ENCODE results near the gene GPR42. TPM values are rescaled to one million over a fixed set of nuclear protein-coding genes. Genes with fewer than 3 reads are reported as not detected.
A peak's percentile ranks its signal among the peaks of the same experiment; 100 is the strongest.

The GPR42 gene
- total RNA-seq, 1 donor from 2014 or later, result not detected

- Mint-ChIP-seq H3K4me3 (ENCODE audit: unreplicated experiment) (no peak within 1 kb of the TSS), H3K9me3 (ENCODE audit: low read depth) (no peaks in the 10 kb centered on the region), H3K4me1 (ENCODE audit: low read depth) (no peaks in the 10 kb centered on the region), H3K27ac (ENCODE audit: unreplicated experiment) (no peak within 1 kb of the TSS), H3K27me3 (ENCODE audit: low read depth) (peaks cover 49% of the 10 kb centered on the region), H3K36me3 (ENCODE audit: low read depth) (peaks cover 1% of the 10 kb centered on the region)
- DNase-seq (ENCODE audit: low spot score), result peak; percentile 28
- TF ChIP-seq CTCF (IDR thresholded peaks at IDR 0.05), result no peak
These were observed 23.5 kb upstream of the GPR42 start, which contains the start of gene FFAR1 for GRCh38 chr19:35347171-35347929. Gene FFAR1, plus strand, starts transcription at chr19:35347902. Its CDS starts 3,650 bp downstream, at chr19:35351552.

DNA sequence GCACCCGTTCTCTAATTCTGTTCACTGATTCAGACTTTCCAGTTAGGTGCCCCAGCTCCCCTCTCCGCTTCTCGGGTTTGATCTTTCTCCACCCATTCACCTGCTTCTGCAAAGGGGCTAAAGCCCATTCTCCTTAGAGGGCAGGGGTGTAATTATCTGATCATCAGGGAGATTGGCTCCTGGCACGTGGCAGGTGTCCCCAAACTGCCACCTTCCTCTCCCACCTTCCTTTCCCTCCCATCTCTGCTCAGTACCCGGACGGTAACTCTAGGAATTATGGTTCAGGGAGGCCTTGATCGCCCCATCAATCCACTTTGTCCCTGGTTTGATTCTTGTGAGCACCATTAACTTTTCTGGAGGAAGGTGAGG is 23.0 kb upstream of the GPR42 start:
- peaks cover 1% of the 10 kb centered on the region for H3K36me3 Mint-ChIP-seq (ENCODE audit: low read depth)
- no peak overlapping the region for H3K27ac Mint-ChIP-seq (ENCODE audit: unreplicated experiment)
- peak; percentile 6 for DNase-seq (ENCODE audit: low spot score)
- H3K27me3 Mint-ChIP-seq (ENCODE audit: low read depth), result peaks cover 50% of the 10 kb centered on the region
- no peaks in the 10 kb centered on the region for H3K9me3 Mint-ChIP-seq (ENCODE audit: low read depth)
- no peaks in the 10 kb centered on the region for H3K4me1 Mint-ChIP-seq (ENCODE audit: low read depth)
- H3K4me3 Mint-ChIP-seq (ENCODE audit: unreplicated experiment), result no peak overlapping the region
- no peak for TF ChIP-seq CTCF (IDR thresholded peaks at IDR 0.05)

- no peak for TF ChIP-seq CTCF (IDR thresholded peaks at IDR 0.05)
- Mint-ChIP-seq H3K4me3 (ENCODE audit: unreplicated experiment) (no peak overlapping the region), H3K27ac (ENCODE audit: unreplicated experiment) (no peak overlapping the region), H3K9me3 (ENCODE audit: low read depth) (no peaks in the 10 kb centered on the region), H3K36me3 (ENCODE audit: low read depth) (peaks cover 1% of the 10 kb centered on the region), H3K27me3 (ENCODE audit: low read depth) (peaks cover 48% of the 10 kb centered on the region), H3K4me1 (ENCODE audit: low read depth) (no peaks in the 10 kb centered on the region)
- DNase-seq (ENCODE audit: low spot score), result peak; percentile 67
These were observed 21.8 kb upstream of the GPR42 start for GRCh38 chr19:35348911-35349611.

DNA sequence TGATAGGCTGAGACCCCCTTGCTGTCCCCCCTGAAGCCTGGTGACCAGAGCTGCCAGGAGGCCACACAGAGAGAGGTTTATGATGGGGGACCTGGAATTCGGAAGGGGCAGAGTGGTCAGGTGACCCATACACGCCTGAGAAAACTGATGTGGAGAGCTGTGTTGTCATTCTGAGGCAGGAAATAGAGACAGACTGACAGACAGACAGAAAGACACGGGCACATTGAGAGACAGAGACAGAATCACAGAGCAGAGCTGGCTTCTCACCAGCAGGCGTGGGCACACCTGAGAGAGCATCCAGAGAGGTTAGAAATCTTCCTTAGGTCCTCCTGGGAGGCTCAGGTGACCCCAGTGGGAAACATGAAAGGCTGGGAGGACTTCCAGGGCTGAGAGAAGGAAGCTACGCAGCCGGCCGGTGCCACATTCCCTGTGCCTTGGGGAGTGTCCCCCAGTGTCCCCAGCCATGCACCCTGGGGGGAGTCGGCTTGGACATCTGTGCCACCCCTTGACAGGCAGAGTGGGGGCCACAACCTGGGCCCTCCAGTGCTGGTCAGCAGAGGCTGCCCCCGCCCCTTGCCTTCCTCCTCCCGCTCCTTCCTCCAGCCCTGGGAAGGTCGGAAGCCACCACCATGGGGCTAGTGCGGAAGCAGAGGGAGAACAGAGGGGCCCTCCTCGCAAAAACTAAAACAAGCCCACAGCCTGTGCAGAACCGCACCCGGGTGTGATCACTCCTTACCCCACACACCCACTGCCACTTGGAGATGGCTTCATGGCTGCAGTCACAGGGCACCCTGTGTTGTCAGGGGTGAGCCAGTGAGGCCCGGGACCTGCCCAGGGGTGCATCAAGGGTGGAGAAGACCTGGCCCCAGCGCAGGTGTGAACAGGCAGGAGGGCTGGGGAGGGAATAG is 21.0 kb upstream of the GPR42 start:
- Mint-ChIP-seq H3K4me3 (ENCODE audit: unreplicated experiment) (no peak overlapping the region), H3K9me3 (ENCODE audit: low read depth) (no peaks in the 10 kb centered on the region), H3K36me3 (ENCODE audit: low read depth) (peaks cover 1% of the 10 kb centered on the region), H3K27ac (ENCODE audit: unreplicated experiment) (no peak overlapping the region), H3K4me1 (ENCODE audit: low read depth) (no peaks in the 10 kb centered on the region), H3K27me3 (ENCODE audit: low read depth) (peaks cover 49% of the 10 kb centered on the region)
- no peak for TF ChIP-seq CTCF (IDR thresholded peaks at IDR 0.05)
- peak; percentile 62 for DNase-seq (ENCODE audit: low spot score)

- Mint-ChIP-seq H3K4me3 (ENCODE audit: unreplicated experiment) (no peak overlapping the region), H3K36me3 (ENCODE audit: low read depth) (peaks cover 1% of the 10 kb centered on the region)
These were observed 20.3 kb upstream of the GPR42 start for GRCh38 chr19:35350591-35350990.

More at GRCh38 chr19:35350591-35350990, 20.3 kb upstream of the GPR42 start:
- H3K27ac Mint-ChIP-seq (ENCODE audit: unreplicated experiment), result no peak overlapping the region
- DNase-seq (ENCODE audit: low spot score), result peak; percentile 64
- H3K4me1 Mint-ChIP-seq (ENCODE audit: low read depth), result no peaks in the 10 kb centered on the region
- TF ChIP-seq CTCF (IDR thresholded peaks at IDR 0.05), result no peak
- H3K27me3 Mint-ChIP-seq (ENCODE audit: low read depth), result peaks cover 49% of the 10 kb centered on the region
- H3K9me3 Mint-ChIP-seq (ENCODE audit: low read depth), result no peaks in the 10 kb centered on the region

All from chondrocyte (in vitro differentiated cells).